Endothelial cell of umbilical vein (primary cell): Measurements from ENCODE around the gene TNS1. TPM values are rescaled to one million over a fixed set of nuclear protein-coding genes. Genes with fewer than 3 reads are reported as not detected.

Experiments used
- BruUV-seq: library from RNA; stranded (reverse); fragments of 400-500 nt; replicated peaks from 2 replicates; lab custom pipeline; 2021; lab: Mats Ljungman, UMichigan
- CTCF ChIA-PET: fragments of 300-600, 350-600 bp; sonication (Branson Sonifier 250); formaldehyde crosslinking; loops from one replicate; lab custom pipeline; 2021; ENCODE audit warnings: antibody characterized with exemption, inconsistent platforms; lab: Charles Lee
- POLR2A ChIA-PET: fragments of 300-600, 350-600 bp; sonication (Branson Sonifier 250); formaldehyde crosslinking; loops from one replicate; lab custom pipeline; 2021; ENCODE audit warnings: antibody characterized with exemption, inconsistent platforms; lab: Charles Lee
- DNase-seq: peaks from one replicate; pipeline ENCODE4 v3.0.0-alpha.2; 2011; ENCODE audit warnings: low read depth, low spot score
- FAIRE-seq: peaks from 2 replicates; lab custom pipeline; 2011; peaks lifted over from hg19 to GRCh38; lab: Jason Lieb, UNC
- H2AFZ ChIP-seq: 2 replicates; pipeline ENCODE4 v1.6.0; 2012; ENCODE audit warnings: low read depth, low read length, control low read depth, inconsistent platforms
- H3K27ac ChIP-seq: 2 replicates; pipeline ENCODE4 v1.5.1; 2011; ENCODE audit warnings: low read depth, mild to moderate bottlenecking, control low read depth, low read length, moderate library complexity; ENCODE audit not compliant: insufficient read depth
- H3K27me3 ChIP-seq, 2 experiments: 2 replicates each; pipeline versions ENCODE4 v1.6.0 to v1.6.1; 2011; ENCODE audit warnings: low read length in 2 of 2, mixed read lengths in 1 of 2; ENCODE audit not compliant: control insufficient read depth in 2 of 2, insufficient read depth in 2 of 2
- H3K36me3 ChIP-seq, 2 experiments: 2 replicates in 1 of 2; 3 replicates in 1 of 2; pipeline ENCODE4 v1.5.1; 2011; ENCODE audit warnings: low read length in 2 of 2, mild to moderate bottlenecking in 1 of 2, moderate library complexity in 1 of 2; ENCODE audit not compliant: control insufficient read depth in 2 of 2, insufficient read depth in 2 of 2; ENCODE audit errors: extremely low read depth in 1 of 2
- H3K4me1 ChIP-seq: 3 replicates; pipeline ENCODE4 v1.5.1; 2011; ENCODE audit warnings: mild to moderate bottlenecking, low read length; ENCODE audit not compliant: control insufficient read depth, insufficient read depth; ENCODE audit errors: extremely low read depth
- H3K4me2 ChIP-seq: 2 replicates; pipeline ENCODE4 v1.6.1; 2011; ENCODE audit warnings: low read length, control low read depth, mixed read lengths; ENCODE audit not compliant: insufficient read depth
- H3K4me3 ChIP-seq, 3 experiments: fragments of 200-600 bp in 1 of 3; sonication (generic), shearing (Covaris generic) in 1 of 3; replicated peaks in 1 of 3; 2 replicates each; pipeline ENCODE4 v1.5.1; 2011 to 2016; ENCODE audit warnings: control low read depth in 3 of 3, low read length in 3 of 3, mild to moderate bottlenecking in 2 of 3, inconsistent platforms in 1 of 3, low read depth in 1 of 3, moderate library complexity in 1 of 3; ENCODE audit not compliant: insufficient read depth in 1 of 3
- H3K79me2 ChIP-seq: 2 replicates; pipeline ENCODE4 v1.6.0; 2012; ENCODE audit warnings: low read length, inconsistent platforms; ENCODE audit not compliant: control insufficient read depth, insufficient read depth
- H3K9ac ChIP-seq: replicated peaks from 2 replicates; pipeline ENCODE3; 2011; ENCODE audit warnings: low read length, control low read depth; ENCODE audit not compliant: insufficient read depth; ENCODE audit errors: extremely low read depth
- H3K9me1 ChIP-seq: replicated peaks from 3 replicates; pipeline ENCODE4 v1.6.0; 2011; ENCODE audit warnings: mild to moderate bottlenecking, low read length; ENCODE audit not compliant: control insufficient read depth, insufficient read depth; ENCODE audit errors: extremely low read depth
- H3K9me3 ChIP-seq: replicated peaks from 2 replicates; pipeline ENCODE4 v1.5.1; 2012; ENCODE audit warnings: low read length, inconsistent platforms; ENCODE audit not compliant: control insufficient read depth, insufficient read depth
- H4K20me1 ChIP-seq: replicated peaks from 2 replicates; pipeline ENCODE3; 2011; ENCODE audit warnings: mild to moderate bottlenecking, low read length; ENCODE audit not compliant: control insufficient read depth, insufficient read depth; ENCODE audit errors: extremely low read depth
- EZH2 ChIP-seq: IDR thresholded peaks from 2 replicates; pipeline ENCODE4 v1.6.1; 2012; ENCODE audit warnings: borderline replicate concordance, low read depth, mild to moderate bottlenecking, moderate library complexity, low read length, inconsistent platforms; ENCODE audit not compliant: severe bottlenecking
- FOS ChIP-seq: IDR thresholded peaks from 2 replicates; pipeline ENCODE4 v1.6.1; 2011; ENCODE audit warnings: mild to moderate bottlenecking, low read length, moderate library complexity, borderline replicate concordance; ENCODE audit not compliant: insufficient read depth
- GATA2 ChIP-seq: IDR thresholded peaks from 2 replicates; pipeline ENCODE4 v1.7.0; 2011; ENCODE audit warnings: low read depth, mild to moderate bottlenecking, moderate library complexity, mixed read lengths, low read length; ENCODE audit not compliant: insufficient read length, insufficient read depth
- JUN ChIP-seq: IDR thresholded peaks from 2 replicates; pipeline ENCODE4 v1.6.1; 2011; ENCODE audit warnings: borderline replicate concordance, low read depth; ENCODE audit not compliant: insufficient read length, insufficient read depth
- MYC ChIP-seq: IDR thresholded peaks from one replicate; pipeline ENCODE4 v1.6.1; 2011; ENCODE audit warnings: mild to moderate bottlenecking, low read depth, low read length
- POLR2A ChIP-seq: IDR thresholded peaks from 2 replicates; pipeline ENCODE4 v1.6.1; 2012; ENCODE audit warnings: low read depth, mild to moderate bottlenecking, control low read depth, low read length
- POLR2AphosphoS5 ChIP-seq: IDR thresholded peaks from 2 replicates; pipeline ENCODE4 v1.6.1; 2012; ENCODE audit warnings: low read depth, mild to moderate bottlenecking, control low read depth, low read length, moderate library complexity; ENCODE audit not compliant: insufficient read depth
- dilution Hi-C: fragments of 300-500 bp; cut with MboI; formaldehyde crosslinking; loops from one replicate; pipeline ENCODE4 v1.15.0; 2019; ENCODE audit warnings: low sequenced_read_pairs; ENCODE audit not compliant: extremely low pct_ligation_motif_present
- intact Hi-C: fragments of 100-400 bp; cut with micrococcal nuclease; formaldehyde crosslinking; loops from one replicate; pipeline ENCODE4 v1.10.0; 2022
- polyA plus RNA-seq, 4 experiments: library from polyadenylated mRNA; depleted of rRNA in 3 of 4; stranded (reverse) in 3 of 4; unstranded in 1 of 4; fragments of >200 nt; gene quantifications; 2 replicates each; pipeline versions ENCODE4 v1.2.1 to v1.2.3, GENCODE V29; 2011 to 2012; ENCODE audit warnings: missing spikeins in 1 of 4
- total RNA-seq: library from RNA; stranded (reverse); gene quantifications from 2 replicates; pipeline ENCODE4 v1.2.3, GENCODE V29; 2021
- TF ChIP-seq, protein P1 (sequence below), 2 donors: IDR thresholded peaks; 1 replicate in 1 of 2; 2 replicates in 1 of 2; pipeline ENCODE4 v1.5.1; 2011; ENCODE audit warnings: low read length in 2 of 2, mild to moderate bottlenecking in 2 of 2, moderate library complexity in 2 of 2, control low read depth in 1 of 2, inconsistent platforms in 1 of 2, low read depth in 1 of 2; ENCODE audit not compliant: insufficient read depth in 1 of 2; ENCODE audit errors: extremely low read depth in 1 of 2
- TF ChIP-seq, protein P2 (sequence below): IDR thresholded peaks from 2 replicates; pipeline ENCODE4 v1.6.1; 2011; ENCODE audit not compliant: insufficient read depth, insufficient read length

Gene TNS1
- total and polyA plus RNA-seq, 2 donors (not counting 3 experiments of a cell fraction or from before 2014, with no cell fraction given) = 11.0 to 52.1 TPM

DNA sequence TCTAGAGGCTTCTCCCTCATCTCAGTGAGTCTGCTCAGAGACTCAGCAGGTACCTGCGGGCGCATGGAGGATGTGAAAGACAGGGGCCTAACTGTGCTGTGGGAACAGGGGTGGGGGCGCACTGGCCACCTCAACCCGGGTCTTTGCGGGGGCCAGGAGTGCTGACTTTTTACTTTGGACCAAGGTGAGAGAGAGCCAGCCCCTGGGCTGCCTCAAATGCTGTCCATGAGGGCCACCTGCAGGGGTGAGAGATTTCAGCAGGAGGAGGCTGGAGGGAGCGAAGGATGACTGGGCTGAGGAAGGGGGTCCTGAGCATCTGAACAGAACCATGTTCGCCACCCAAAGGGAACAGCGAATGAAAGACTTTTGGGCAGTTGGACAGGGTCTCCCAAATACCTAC lies 129.4 kb downstream of the TNS1 start:
- no peak overlapping the region for H3K9ac ChIP-seq
- H3K36me3 ChIP-seq = no peaks in the 10 kb centered on the region
- H4K20me1 ChIP-seq = no peaks in the 10 kb centered on the region
- H3K9me1 ChIP-seq = no peaks in the 10 kb centered on the region
- no TSS peak for BruUV-seq
- ChIA-PET CTCF (no interaction called here), POLR2A (no interaction called here)
- no peak overlapping the region for H3K4me2 ChIP-seq
- FAIRE-seq = no peak
- intact Hi-C loops (no loop called here), dilution Hi-C loops (no loop called here)
- H3K4me1 ChIP-seq = peaks cover 8% of the 10 kb centered on the region
- H3K27ac ChIP-seq = no peak overlapping the region
- H3K79me2 ChIP-seq = no peaks in the 10 kb centered on the region
- no peaks in the 10 kb centered on the region for H3K27me3 ChIP-seq
- H3K4me3 ChIP-seq = no peak overlapping the region
- no peaks in the 10 kb centered on the region for H3K9me3 ChIP-seq
- no peak overlapping the region for H2AFZ ChIP-seq
- no peak for DNase-seq
- TF ChIP-seq MYC (no peak), GATA2 (no peak), POLR2AphosphoS5 (no peak), POLR2A (no peak), JUN (no peak), FOS (no peak), EZH2 (no peak)
- TF ChIP-seq, protein P1, sequence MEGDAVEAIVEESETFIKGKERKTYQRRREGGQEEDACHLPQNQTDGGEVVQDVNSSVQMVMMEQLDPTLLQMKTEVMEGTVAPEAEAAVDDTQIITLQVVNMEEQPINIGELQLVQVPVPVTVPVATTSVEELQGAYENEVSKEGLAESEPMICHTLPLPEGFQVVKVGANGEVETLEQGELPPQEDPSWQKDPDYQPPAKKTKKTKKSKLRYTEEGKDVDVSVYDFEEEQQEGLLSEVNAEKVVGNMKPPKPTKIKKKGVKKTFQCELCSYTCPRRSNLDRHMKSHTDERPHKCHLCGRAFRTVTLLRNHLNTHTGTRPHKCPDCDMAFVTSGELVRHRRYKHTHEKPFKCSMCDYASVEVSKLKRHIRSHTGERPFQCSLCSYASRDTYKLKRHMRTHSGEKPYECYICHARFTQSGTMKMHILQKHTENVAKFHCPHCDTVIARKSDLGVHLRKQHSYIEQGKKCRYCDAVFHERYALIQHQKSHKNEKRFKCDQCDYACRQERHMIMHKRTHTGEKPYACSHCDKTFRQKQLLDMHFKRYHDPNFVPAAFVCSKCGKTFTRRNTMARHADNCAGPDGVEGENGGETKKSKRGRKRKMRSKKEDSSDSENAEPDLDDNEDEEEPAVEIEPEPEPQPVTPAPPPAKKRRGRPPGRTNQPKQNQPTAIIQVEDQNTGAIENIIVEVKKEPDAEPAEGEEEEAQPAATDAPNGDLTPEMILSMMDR (IDR thresholded peaks at IDR 0.05; ENCODE audit: extremely low read depth in 1 of 2, insufficient read depth in 1 of 2, low read depth in 1 of 2, low read length in 2 of 2) = no peak
- TF ChIP-seq, protein P2, sequence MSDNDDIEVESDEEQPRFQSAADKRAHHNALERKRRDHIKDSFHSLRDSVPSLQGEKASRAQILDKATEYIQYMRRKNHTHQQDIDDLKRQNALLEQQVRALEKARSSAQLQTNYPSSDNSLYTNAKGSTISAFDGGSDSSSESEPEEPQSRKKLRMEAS = no peak
